ENCODE measurements around the gene SLC25A22. TPM values are rescaled to one million over a fixed set of nuclear protein-coding genes. Genes with fewer than 3 reads are reported as not detected.

Gene SLC25A22
- total RNA-seq, 2 experiments from 2014 or later, result 81.1 to 83.9 TPM

DNA sequence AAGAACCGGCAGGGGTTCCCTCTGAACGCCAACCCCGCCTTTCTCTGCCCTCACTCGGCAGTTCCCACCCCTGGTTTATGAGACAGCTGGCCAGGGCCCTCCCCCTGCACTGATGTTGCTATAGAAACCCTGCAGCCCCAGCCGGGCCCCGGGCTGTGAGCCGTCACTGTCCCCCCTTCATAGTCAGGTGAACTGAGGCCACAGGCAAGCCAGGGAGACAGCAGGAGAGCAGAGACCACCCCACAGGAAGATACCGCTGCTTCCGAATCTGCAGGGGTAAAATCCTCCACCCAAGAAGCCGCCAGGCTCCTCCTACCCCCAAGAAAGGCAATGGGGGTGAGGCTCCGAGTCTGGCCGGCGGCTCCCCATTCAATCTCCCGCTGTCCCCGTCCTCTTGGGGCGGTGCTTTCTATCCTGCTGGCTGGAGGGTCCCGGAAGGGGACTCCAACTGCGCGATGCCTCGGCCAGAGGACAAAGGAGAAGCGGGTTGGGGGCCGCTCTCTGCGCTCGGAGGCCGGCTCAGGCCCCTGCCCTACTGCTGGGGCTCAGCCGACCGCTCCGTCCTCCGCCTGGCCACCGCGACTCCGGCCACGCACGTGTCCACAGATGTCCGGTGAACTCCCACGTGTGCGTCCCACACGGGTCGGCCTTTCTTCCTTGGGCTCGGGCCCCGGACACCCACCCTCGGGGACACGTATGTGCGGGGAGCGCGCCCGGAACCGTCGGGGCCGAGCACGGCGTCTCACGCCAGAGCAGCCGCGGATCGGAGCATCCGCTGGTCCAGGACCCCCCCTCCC is 587 bp downstream of the SLC25A22 start:
- POLR2A ChIA-PET, result interaction anchor here (0.6 to 0.8 kb wide), 2 partner anchors 12 to 13 kb away, joined by 3 to 4 read pairs; partner anchors contain the start of gene RPLP2
- CTCF ChIA-PET, result interaction anchor here (2.6 kb wide), 1 partner anchor 20 kb away, joined by 10 read pairs; the partner anchor contains the start of gene GATD1

DNA sequence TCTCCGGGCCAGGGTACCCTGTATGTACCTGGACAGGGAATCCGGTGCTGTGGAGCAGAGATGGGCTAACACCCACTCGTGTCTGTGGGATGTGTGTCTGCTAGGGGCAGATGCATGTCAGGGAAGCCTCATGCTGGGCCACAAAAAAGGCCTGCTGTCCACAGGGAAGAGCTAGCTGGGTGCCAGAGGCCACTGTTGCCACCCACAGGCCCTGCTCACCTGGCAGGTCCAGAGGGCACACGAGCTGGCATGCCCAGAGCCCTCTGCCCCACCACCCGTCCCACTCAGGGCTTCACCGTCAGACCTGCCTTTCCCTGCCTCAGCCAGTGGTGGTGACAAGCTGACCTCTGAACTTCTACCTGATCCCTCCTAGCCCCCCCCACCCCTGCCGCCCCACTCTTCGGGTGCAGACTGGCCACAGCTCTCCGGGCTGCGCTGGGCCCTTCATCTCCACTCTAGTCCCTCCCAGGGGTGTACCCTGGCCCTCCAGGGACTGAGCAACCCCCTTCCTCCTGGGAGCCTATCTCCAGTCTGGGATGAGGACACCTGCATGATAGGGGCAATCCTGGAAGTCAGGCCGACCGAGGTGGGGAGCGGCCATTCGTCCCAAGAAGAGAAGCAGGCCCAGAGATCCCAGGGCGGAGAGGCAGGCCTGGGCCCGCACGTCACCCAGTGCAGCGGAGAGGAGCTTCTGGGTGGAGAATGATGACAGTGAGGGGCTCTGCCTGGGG is 1.4 kb downstream of the SLC25A22 start:
- ChIA-PET CTCF (interaction anchor here (0.8 to 2.6 kb wide), 2 partner anchors 20 to 29 kb away, joined by 4 to 10 read pairs; partner anchors contain the start of gene GATD1), POLR2A (interaction anchor here (0.6 to 0.9 kb wide), 3 partner anchors 13 to 48 kb away, joined by 3 to 4 read pairs (median 3); partner anchors contain the start of gene RPLP2)

DNA sequence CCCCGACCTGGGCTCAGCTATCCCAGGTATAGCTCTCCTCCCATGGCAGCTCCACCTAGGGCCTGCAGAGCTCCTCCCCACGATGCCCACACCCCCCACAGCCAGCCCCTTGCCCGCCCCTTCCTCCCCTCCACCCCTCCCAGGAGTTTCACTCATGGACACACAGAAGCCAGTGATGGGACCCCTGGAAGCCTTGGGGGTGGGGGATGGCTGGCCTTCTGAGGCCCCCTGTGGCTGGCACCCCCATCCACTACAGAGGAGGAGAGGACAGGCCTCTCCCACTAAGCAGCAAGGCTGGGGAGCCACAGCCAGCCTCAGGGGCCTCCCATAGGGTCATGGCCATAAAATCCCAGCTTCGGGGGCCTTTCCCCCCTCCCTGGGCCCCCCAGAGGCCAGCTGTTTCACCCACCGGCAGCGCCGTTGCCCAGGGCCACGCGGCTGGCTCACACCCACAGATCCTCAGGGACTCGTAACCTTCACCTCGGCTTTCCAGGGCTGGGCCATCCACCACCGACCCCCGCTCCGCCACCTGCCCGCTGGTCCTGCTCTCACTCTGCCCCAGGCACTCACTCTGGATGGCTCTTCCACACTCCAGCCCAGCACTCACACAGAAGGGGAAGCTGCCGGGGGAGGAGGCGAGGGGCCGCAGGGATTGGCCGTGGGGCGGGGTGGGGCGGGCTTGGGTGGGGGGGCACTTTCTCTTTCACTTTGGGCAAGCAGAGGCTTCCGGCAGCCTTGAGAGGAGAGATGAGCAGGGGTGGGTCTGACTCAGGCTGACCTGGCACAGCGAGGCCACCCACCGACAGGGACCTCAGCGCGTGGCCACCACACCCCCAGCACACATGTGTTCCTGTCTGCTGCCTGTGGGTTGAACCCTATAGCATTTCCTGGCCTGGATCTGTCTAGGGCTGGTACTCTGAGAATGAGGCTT is 2.2 kb downstream of the SLC25A22 start:
- CTCF ChIA-PET, result interaction anchor here (0.8 to 2.6 kb wide), 3 partner anchors 19 to 50 kb away, joined by 3 to 10 read pairs (median 4); partner anchors contain the start of gene GATD1
- POLR2A ChIA-PET, result interaction anchor here (0.5 to 0.9 kb wide), 2 partner anchors 15 to 47 kb away, joined by 3 to 5 read pairs; no protein-coding TSS in a partner anchor

DNA sequence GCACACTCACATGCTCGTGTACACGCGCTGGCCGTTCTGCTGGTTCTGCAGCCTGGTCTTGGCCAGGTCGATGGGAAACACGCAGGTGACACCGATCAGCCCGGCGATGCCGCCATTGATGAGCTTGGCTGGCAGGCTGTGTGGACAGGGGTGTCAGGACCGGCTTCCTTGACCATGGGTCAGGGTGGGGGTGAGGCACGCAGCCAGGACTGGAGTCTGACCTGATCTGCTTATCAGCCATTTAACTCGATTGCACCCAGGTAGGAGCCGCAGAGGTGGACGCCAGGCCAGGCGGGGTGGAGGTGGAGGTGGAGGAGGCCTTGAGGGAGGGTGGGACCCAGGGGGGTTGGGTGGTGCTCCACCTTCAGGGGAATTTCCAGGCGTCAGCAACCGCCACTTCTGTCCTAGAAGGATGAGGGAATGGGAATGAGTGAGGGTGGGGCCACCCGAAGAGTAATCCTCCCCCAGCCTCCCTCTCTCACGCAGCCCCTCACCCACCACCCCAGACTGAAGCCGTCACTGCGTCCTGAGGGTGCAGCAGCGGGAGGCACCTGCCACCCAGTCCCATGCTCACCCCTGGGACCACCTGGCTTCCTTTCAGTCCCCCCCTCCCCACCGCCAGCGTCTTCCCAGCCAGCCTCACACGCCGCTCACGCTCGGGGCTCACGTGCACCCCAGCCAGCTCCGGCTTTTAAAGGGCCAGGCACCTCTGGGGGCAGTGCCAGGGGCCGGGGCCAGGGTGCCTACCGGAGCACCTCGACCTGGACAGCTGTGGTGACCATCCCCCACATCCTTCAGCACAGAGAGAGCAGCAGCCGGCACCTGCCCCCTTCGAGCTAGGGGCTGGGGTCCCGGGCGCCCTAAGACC is 3.1 kb downstream of the SLC25A22 start:
- ChIA-PET CTCF (interaction anchor here (0.9 kb wide), 1 partner anchor 49 kb away, joined by 3 read pairs; no protein-coding TSS in a partner anchor), POLR2A (interaction anchor here (0.5 kb wide), 1 partner anchor 16 kb away, joined by 5 read pairs; no protein-coding TSS in a partner anchor)

DNA sequence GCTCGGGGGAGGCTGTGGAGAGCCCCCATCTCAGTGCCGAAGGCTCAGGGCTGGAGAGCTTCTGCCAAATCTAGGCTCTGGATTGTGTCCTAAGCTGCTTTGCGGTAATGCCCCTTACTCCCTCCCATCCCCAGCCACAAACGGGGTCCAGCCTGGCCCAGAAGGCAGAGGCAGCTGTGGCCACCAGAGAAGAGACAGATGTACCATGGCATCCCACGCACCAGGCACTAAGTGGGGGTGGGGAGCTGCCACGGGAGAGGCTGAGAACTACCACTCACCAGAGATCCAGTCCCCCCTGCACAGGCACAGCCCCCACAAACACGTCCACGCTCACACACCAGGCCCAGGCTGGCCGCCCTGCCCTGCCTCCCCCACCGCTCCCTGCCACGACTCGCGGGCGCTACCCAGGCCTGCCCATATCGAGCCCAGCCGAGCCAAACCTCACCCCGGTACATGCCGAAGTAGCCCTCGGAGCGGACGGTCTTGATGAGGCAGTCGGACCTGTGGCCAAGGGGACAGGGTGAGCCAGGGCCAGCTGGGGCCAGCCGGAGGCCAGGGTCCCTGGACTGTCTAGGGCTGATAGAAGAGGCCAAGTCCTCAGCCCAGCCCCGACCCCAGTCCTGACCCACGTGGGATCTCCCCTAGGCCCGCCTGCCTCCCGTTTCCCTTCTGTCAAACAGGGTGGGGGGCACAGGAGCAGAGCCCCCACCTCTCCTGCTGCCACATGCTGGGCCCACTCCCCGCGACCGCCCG is 3.9 kb downstream of the SLC25A22 start:
- CTCF ChIA-PET, result interaction anchor here (0.5 to 1.0 kb wide), 2 partner anchors 13 to 230 kb away, joined by 3 read pairs; no protein-coding TSS in a partner anchor
- POLR2A ChIA-PET, result interaction anchor here (0.9 kb wide), 1 partner anchor 17 kb away, joined by 3 read pairs; the partner anchor contains the start of gene GATD1

DNA sequence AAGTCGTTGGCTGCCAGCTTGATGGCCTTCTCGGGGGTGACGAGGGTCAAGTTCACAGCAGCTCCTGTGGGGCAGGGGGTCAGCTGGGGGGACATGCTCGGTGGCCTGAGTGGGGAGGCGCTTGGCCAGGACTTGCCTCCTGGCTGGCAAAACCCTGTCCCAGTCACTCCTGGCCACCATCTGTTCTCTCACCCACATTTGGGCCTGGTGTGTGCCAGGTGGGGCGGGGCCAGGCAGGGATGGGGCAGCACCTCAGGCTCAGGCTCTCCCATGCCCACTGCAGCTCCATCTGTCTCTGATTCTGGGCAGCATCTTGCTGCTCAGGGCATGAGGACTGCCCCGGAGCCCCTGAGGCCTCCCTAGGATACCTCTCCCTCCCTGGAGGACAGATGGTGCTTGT is 4.5 kb downstream of the SLC25A22 start:
- ChIA-PET POLR2A (interaction anchor here (0.8 to 0.9 kb wide), 2 partner anchors 16 to 17 kb away, joined by 3 read pairs; partner anchors contain the start of genes GATD1 and RPLP2), CTCF (interaction anchor here (1.0 kb wide), 1 partner anchor 13 kb away, joined by 3 read pairs; no protein-coding TSS in a partner anchor)

DNA sequence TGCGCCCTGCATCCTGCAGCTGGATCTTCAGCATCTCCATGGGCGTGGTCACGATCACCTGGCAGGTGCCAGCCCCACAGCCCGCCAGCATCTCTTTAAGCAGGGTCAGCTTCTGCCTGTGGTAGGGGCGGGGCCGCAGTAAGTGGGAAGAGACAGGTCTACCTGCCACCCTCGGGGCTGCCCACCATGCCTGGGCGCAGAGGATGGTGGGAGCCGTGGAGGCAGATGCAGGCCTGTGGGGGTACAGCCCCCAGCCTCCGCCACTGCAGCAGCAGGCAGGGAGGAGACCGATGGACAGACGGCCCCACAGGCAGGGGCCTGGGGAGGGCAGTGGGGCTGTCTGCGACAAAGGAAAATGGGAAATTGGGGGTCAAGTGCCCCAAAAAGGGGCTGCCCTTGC is 5.2 kb downstream of the SLC25A22 start:
- ChIA-PET POLR2A (interaction anchor here (0.8 kb wide), 1 partner anchor 16 kb away, joined by 3 read pairs; the partner anchor contains the start of gene RPLP2), CTCF (no interaction called here)

DNA sequence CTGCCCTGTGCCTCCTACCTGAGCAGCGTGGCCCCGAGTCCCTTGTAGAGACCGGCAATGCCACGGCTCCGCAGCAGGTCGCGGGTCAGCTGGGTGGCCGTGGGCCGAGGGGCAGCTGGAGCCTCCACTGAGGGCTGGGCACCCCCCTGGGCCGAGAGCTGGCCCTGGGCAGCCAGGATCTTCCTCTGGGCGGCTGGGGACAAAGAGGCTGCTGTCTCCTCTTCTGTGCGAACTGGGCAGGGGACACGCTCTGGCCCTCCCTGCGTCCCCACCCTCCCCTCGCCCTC is 5.6 kb downstream of the SLC25A22 start:
- CTCF ChIA-PET, result no interaction called here
- POLR2A ChIA-PET, result no interaction called here

DNA sequence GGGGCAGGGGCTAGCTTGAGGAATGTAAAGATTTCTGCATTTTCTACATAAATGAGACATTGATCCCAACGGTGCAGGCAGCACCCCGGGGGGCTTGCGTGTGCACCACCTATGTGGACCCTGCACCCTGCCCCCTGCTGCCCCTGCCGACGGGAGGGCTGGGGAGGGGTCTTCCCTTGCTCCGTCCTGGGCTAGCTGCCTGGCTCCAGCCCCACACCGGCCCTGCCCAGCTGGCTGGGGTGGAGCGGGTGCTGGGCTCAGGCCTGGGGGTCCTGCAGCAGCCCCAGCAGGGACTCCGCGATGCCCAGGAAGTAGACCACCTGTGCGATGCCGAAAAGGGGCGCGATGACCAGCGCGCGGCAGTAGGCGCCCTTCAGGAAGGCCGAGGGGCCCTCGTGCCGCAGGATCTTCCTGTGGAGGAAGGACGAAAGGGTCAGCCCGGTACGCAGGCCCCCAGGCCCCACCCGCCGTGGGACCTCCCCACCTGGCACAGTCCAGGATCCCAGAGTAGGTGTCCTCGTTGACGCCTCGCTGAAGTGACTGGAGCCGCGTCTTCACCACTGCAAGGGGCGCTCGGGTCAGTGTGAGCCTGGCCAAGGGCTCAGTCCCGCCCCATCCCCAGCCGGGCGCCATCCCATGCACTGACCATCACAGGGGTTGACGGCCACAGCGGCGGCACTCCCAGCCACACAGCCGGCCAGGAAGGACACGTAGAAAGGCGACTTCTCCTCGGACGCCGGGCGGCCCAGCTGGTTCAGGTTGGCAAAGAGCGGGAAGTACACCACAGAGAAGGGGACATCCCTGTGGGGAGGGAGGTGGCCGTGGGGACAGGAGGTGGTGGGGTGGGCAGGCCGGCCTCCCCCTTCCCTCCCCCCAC is 6.2 kb downstream of the SLC25A22 start:
- ChIA-PET CTCF (interaction anchor here (1.2 kb wide), 1 partner anchor 10 kb away, joined by 3 read pairs; no protein-coding TSS in a partner anchor), POLR2A (no interaction called here)

DNA sequence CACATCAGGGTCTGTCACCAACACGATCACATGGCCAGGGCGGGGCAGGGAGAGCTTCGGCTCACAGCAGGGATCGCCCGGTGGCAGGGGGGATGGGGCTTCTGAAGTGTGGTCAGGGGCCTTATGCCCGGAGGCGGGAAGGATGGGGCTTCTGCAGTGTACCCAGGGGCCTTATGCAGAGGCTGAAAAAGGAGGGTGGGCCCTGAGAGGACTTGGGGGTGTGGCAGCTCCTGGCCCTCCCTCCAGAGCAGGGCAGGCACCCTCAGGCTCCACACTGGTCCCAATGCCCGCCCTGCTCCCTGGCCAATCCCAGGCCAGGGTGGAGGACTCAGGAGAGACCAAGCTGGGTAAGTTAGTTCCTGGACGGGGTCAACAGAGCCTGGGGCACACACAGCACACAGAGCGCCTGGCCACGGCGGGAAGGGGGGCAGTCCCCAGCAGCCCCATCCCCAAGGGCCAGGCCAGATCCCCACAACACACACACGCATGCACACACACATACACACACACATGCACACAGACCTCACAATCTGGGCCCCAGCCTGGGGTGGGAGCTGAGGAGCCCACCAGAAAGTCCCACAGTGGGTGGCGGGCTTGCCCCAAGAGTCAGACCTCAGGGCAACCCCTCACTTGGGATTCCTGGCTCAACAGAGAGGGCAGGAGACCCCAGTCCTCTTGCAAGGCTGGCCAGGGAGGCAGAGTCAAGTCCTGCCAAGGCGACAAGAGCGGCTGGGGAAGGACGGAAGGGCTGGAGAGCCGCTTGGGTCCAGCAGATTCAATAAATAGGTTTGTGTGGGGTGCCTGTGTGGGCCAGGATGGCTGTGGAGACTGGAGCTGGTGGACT is 7.1 kb downstream of the SLC25A22 start:
- ChIA-PET POLR2A (no interaction called here), CTCF (interaction anchor here (1.2 kb wide), 1 partner anchor 9 kb away, joined by 3 read pairs; no protein-coding TSS in a partner anchor)

DNA sequence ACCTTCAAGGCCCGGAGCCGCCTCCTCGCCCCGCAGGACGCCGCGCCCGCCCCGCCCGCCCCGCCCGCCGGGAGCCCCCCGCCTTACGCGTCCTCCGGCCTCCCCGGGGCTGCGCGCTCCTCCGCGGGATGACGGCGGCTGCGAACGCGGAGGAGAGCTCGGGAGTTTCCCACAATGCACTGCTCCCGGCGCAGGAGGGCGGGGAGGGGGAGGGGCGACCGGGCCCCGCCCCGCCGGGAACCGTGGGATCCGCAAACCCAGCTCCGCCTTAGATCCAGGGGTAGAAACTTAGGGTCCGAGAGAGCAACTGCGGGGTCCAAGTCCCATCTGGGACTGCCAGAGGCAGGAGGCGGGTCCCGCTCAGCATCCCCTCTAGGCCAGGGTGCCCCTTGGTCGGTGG is 8.1 kb downstream of the SLC25A22 start, which contains the start of gene CEND1:
TSS of gene CEND1 (minus strand) at position 148 of the 400 bp plus-strand sequence. CDS start 1,514 bp downstream, outside the sequence.
- POLR2A ChIA-PET, result interaction anchor here (0.6 to 1.0 kb wide), 3 partner anchors 13 to 26 kb away, joined by 3 to 4 read pairs (median 3); no protein-coding TSS in a partner anchor
- CTCF ChIA-PET, result no interaction called here

DNA sequence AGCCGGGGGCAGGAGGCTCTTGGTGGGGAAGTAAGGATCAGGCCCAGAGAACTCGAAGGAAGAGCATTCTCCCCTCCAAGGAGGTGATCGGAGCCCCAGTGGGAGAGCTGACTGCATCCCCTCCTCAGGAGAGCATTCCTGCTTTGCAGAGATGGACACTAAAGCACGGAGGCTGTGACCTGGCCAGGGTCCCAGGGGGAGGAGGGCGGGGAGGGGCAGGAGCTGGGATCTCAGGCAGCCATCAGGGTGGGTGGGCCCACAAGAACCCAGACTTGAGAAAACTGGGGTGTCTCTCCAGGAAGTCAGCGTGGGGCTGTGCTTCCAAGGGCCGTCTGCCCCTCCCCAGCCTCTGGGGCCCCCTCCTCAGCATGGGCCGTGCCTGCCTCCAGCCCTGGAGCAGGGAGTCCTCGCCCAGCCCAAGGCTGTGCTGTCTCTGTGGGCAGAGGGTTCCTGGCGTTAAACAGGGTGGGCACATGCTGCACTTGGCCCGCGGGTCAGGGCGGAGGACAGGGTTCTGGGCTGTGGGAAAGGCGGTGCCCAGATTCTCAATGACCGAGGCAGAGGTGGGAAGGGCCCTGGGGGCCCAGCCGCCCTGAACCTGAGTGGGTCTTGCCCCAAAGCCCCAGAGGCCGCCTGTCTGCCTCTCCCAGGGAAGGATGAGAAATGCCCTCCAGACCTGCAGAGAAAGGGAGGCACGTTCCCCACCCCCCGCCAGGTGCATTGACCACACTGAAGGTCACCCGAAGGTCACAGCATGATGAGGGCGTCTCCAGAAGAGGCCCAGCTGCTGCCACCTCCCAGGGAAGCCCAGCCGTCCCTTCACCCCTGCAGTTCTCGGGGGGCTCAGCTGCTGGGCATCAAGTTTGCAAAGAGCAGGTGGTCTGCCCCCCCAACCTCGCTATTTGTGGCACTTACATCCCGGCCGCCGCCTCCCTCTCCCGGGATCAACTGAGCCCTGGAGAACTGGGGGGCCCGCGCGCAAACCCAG is 8.8 kb downstream of the SLC25A22 start:
- CTCF ChIA-PET, result interaction anchor here (0.6 to 1.1 kb wide), 2 partner anchors 11 to 14 kb away, joined by 3 read pairs; no protein-coding TSS in a partner anchor
- POLR2A ChIA-PET, result interaction anchor here (1.0 kb wide), 2 partner anchors 12 to 14 kb away, joined by 3 to 4 read pairs; no protein-coding TSS in a partner anchor

DNA sequence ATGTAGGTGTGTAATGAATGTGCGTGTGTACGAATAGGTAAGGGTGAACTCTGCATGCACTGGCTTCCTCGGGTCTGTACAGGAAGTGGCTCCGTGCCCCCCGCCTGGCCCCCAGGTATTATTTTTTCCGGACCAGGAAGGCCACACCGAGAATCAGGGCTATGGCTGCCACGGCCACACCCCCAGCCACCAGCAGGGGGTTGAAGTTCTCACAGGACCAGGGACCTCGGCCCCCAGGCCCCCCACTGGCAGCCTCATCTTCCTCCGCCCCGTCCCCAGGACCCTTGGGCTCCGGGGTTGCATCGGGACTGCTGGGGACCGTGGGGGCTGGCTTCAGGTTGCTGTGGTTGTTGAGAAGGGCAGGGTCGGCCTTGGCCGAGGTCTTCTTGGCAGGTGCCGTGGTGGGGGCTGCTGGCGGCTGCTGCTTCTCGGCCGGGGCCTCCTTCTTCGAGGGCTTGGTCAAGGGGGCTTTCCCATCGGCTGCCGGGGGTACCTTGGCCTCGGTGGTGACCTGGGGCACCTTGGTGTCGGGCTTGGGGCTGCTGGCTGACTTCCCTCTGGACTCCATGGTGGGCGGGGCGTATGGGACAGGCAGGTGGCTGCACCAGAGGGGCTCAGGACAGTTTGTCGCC is 10.0 kb downstream of the SLC25A22 start:
- CTCF ChIA-PET, result interaction anchor here (1.1 kb wide), 1 partner anchor 10 kb away, joined by 3 read pairs; no protein-coding TSS in a partner anchor
- POLR2A ChIA-PET, result no interaction called here

Data from activated CD8-positive, alpha-beta memory T cell treated with anti-CD3 and anti-CD28 coated beads for 36 hours (primary cell).